Tibial nerve (tissue), 3 donors: ENCODE data around the gene KRTAP4-12.
"Not testable (repeated sequence)": the region's sequence is repeated elsewhere in the genome, so short reads cannot be mapped to it uniquely, and the experiment has no call there.

Source experiments
- CTCF ChIP-seq, 5 experiments: fragments of 200-600 bp in 3 of 5; fragments of 450-650 bp in 2 of 5; sonication (generic) in 3 of 5; IDR thresholded peaks; one replicate each; pipeline ENCODE4 v1.5.1; 2016 to 2019; ENCODE audit warnings: antibody characterized with exemption in 5 of 5, mild to moderate bottlenecking in 3 of 5, moderate library complexity in 2 of 5
- POLR2A ChIP-seq, 2 donors: fragments of 450-650 bp; IDR thresholded peaks; one replicate each; pipeline ENCODE4 v1.6.1; 2017; ENCODE audit warnings: antibody characterized with exemption in 2 of 2, mild to moderate bottlenecking in 2 of 2, moderate library complexity in 2 of 2

- not testable (repeated sequence) for TF ChIP-seq CTCF, POLR2A (IDR thresholded peaks at IDR 0.05)
Observed at GRCh38 chr17:41123991-41124371, at the start of gene KRTAP4-12.
